ENCODE data around the gene MC5R.
"Not testable (repeated sequence)": the region's sequence is repeated elsewhere in the genome, so short reads cannot be mapped to it uniquely, and the experiment has no call there.

Gene MC5R

DNA sequence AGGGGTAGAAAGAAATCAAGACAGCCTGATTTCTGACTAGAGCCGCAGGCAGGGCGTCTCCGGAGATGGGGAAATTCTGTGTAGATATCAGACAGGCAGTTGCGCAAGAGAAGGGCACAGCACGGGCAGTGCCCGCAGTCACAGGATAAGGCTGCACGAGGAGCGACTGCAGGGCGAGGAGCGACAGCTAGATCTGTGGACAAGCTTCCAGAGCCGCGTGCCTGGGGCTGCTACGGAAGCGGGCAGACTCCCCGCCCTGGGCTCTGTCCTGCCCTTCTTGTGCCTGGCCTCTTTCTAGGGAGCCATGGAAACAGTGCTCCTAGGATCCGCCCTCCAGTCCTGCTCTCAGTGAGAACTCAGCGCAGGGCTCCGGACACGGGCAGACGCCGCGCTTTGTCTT lies 12.6 kb downstream of the MC5R start:
- no peak overlapping the region for H3K4me3 ChIP-seq (ENCODE audit: low read length)
- DNase-seq (ENCODE audit: low read depth) = no peak
- TF ChIP-seq, protein P1, sequence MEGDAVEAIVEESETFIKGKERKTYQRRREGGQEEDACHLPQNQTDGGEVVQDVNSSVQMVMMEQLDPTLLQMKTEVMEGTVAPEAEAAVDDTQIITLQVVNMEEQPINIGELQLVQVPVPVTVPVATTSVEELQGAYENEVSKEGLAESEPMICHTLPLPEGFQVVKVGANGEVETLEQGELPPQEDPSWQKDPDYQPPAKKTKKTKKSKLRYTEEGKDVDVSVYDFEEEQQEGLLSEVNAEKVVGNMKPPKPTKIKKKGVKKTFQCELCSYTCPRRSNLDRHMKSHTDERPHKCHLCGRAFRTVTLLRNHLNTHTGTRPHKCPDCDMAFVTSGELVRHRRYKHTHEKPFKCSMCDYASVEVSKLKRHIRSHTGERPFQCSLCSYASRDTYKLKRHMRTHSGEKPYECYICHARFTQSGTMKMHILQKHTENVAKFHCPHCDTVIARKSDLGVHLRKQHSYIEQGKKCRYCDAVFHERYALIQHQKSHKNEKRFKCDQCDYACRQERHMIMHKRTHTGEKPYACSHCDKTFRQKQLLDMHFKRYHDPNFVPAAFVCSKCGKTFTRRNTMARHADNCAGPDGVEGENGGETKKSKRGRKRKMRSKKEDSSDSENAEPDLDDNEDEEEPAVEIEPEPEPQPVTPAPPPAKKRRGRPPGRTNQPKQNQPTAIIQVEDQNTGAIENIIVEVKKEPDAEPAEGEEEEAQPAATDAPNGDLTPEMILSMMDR (conservative IDR thresholded peaks at IDR 0.05; ENCODE audit: low read depth, low read length) = no peak

- DNase-seq (ENCODE audit: low read depth) = no peak
- no peak overlapping the region for H3K4me3 ChIP-seq (ENCODE audit: low read length)
- TF ChIP-seq, protein P1 (conservative IDR thresholded peaks at IDR 0.05; ENCODE audit: low read depth, low read length) = no peak
Observed at GRCh38 chr18:13849791-13850190, 25.8 kb downstream of the MC5R start.

DNA sequence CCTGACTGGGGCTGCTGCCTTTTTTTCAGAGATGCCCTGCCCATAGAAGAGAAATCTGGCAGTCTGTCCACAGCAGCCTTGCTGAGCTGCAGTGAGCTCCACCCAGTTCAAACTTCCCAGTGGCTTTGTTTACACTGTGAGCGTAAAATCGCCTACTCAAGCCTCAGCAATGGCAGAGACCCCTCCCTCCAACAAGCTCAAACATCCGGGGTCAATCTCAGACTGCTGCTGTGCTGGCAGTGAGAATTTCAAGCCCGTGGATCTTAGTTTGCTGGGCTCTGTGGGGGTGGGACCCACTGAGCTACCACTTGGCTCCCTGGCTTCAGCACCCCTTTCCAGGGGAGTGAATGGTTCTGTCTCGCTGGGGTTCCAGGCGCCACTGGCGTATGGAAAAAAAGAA lies 38.9 kb downstream of the MC5R start:
- DNase-seq (ENCODE audit: low read depth); H3K4me3 ChIP-seq (ENCODE audit: low read length): not testable (repeated sequence)

- DNase-seq (ENCODE audit: low read depth) = no peak
- TF ChIP-seq, protein P1 (conservative IDR thresholded peaks at IDR 0.05; ENCODE audit: low read depth, low read length) = no peak
- H3K4me3 ChIP-seq (ENCODE audit: low read length) = no peak overlapping the region
Observed at GRCh38 chr18:13868501-13869271, 44.7 kb downstream of the MC5R start.

- TF ChIP-seq, protein P1 (conservative IDR thresholded peaks at IDR 0.05; ENCODE audit: low read depth, low read length) = no peak
- no peak overlapping the region for H3K4me3 ChIP-seq (ENCODE audit: low read length)
- no peak for DNase-seq (ENCODE audit: low read depth)
Observed at GRCh38 chr18:13871701-13872100, 47.8 kb downstream of the MC5R start.

DNA sequence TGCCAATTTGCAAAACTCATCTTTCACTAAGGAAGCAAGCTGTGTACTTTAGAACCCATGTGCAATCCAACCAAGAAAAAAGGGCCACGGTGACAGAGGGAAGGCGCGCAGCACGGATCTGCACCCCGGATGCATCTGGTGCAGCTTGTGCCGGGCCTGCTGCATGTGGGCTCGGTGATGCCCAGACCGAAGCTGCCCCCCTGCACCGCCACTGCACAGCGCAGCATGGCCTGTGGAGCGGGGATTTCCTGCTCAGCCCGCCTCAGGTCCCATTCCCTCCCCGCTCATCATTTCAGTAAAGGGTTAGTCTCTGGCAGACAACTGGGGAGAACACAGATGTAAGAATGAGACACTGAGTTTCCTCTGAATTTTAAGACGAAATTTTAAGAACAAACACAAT lies 48.4 kb downstream of the MC5R start:
- TF ChIP-seq, protein P1 (conservative IDR thresholded peaks at IDR 0.05; ENCODE audit: low read depth, low read length) = no peak

GRCh38 chr18:13872932-13873331 lies 49.0 kb downstream of the MC5R start:
- no peak for DNase-seq (ENCODE audit: low read depth)
- no peak overlapping the region for H3K4me3 ChIP-seq (ENCODE audit: low read length)
- TF ChIP-seq, protein P1 (conservative IDR thresholded peaks at IDR 0.05; ENCODE audit: low read depth, low read length) = no peak

More for the DNA sequence above, 48.4 kb downstream of the MC5R start:
- no peak overlapping the region for H3K4me3 ChIP-seq (ENCODE audit: low read length)
- DNase-seq (ENCODE audit: low read depth) = no peak
